Stimulated activated naive CD4-positive, alpha-beta T cell treated with Interleukin-2 at 50 U/mL for 16 hours (primary cell): ENCODE data around the gene TMEM52.
"Not testable (repeated sequence)": the region's sequence is repeated elsewhere in the genome, so short reads cannot be mapped to it uniquely, and the experiment has no call there.

Source experiments
- DNase-seq: peaks from one replicate; lab custom pipeline; 2025; lab: John Stamatoyannopoulos, UW

The TMEM52 gene

DNA sequence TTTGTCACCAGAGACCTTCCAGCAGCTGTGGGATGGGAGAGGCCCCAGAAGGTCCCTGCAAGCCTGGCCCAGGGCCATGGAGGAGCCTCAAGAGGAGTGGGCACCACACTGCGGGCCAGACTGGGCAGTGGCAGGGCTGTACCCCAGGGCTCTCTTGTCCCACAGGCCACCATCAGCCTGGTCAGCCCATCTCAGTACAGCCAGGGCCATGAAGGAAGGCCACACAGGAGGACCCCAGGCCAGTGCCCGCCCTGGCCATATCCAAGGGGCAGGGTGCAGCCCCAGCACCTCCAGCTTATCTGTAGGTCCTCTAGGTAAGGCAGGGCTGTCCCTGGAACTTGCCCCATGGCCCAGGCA lies 25.1 kb downstream of the TMEM52 start:
- DNase-seq: no peak

DNA sequence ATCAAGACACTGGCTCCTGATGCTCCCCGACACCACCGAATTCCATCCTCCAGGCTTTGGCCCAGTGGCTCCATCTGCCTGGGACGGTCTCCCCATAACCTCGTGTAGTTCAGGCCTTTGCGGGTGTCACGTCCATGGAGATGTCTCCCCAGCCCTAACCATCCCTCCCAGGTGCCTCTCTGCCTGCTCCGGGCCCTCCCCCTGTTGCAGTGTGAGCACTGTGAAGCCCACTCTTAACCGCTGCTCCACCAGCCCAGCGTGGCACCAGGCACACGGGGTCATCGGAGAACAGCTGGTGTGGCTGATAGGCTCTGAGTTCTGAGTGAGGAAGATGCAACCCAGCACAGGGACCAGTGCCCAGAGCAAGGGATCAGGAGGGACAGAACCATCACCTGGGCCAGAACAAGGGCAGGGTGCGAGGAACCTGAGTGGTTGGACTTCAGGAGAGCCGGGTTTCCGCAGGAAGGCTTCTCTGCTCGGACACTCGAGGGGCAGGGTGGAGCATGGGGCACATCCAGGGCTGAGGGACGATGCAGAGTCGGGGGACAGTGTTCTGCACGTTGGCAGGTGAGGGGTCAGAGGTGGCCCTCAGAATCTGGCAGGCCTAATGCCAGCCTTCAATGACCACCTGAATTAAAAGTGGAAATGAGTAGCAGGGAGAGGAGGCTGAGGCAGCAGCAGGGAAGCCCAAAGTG lies 25.6 kb downstream of the TMEM52 start:
- DNase-seq: no peak

DNA sequence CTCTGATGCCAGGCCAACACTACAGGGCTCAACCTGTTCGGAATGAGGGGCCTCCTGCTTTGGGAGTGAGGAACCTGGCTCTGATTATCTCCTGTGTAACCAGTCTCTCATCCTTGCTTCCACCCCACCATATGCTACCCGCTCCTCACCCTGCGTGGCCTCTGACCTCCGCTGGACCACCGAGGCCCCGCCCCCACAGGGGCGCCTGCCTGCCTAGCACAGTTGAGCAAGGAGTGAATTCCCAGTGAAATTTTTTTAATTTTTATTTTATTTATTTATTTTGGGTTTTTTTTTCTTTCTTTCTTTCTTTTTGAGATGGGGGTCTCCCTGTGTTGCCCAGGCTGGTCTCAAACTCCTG lies 26.3 kb downstream of the TMEM52 start:
- no peak for DNase-seq

DNA sequence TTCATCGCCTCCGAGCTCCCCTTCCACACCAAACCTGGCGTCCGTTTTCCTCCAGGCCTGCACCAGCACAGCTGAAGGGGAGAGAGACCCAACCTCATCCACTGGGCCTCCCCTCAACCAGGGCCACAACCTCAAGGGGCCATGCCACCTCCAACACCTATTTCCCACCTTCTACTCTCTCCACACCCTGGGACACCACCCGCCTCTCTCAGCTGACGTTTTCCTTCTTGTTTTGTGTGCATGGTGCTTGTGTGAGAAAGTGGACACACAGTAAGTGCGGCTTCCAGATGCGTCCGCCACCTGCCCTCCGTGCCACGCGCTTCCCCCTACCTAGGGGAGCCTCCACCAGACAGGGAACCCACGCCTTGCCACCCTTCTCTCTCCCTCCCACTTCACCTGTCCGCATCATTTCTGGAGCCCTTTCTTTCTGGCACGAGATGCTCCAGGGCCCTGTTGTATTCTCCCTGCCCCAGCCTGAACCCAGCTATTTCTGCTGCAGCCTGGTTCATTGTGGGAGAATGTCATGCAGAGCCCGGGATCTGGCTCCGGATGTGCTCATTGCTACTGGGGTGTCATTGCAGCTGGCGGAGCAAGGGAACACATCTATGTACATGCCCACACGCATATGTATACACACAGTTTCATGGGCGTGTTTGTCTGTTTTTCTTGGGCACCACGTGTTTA lies 26.9 kb downstream of the TMEM52 start:
- DNase-seq: no peak

DNA sequence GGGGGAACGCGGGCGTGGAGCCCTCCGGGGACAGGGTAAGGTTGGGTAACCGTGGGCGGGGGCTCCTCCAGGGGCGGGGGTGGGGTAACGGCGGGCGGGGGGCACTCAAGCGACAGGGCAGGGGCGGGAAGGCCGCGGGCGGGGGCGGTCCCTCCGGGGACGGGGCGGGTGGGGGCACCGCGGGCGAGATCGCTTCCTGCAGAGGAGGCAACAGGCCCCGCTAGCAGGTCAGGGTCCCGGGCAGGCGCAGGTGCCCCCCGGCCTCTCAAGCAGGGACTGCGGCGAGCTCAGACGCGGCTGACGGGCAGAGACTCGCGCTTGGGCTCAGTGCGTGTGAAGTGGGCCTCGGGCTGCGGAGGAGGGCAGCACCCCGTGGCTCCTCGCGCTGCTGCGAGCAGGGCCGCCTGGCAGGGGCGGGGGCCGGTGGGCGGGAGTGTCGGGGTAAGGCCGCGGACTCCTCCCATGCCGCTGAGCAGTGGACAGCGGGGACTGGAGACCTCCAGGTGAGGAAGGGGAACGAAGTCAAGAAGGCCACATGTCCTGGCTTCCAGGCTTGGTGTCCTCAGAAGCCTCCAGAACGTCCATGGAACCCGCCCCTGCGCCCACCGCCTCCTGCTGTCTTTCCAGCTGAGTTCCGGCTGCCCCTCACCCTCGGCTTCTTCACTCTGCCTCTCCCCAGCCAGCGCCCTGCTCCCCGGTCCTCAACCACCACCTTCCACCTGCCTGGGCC lies 27.6 kb downstream of the TMEM52 start:
- peak; percentile 77 for DNase-seq

DNA sequence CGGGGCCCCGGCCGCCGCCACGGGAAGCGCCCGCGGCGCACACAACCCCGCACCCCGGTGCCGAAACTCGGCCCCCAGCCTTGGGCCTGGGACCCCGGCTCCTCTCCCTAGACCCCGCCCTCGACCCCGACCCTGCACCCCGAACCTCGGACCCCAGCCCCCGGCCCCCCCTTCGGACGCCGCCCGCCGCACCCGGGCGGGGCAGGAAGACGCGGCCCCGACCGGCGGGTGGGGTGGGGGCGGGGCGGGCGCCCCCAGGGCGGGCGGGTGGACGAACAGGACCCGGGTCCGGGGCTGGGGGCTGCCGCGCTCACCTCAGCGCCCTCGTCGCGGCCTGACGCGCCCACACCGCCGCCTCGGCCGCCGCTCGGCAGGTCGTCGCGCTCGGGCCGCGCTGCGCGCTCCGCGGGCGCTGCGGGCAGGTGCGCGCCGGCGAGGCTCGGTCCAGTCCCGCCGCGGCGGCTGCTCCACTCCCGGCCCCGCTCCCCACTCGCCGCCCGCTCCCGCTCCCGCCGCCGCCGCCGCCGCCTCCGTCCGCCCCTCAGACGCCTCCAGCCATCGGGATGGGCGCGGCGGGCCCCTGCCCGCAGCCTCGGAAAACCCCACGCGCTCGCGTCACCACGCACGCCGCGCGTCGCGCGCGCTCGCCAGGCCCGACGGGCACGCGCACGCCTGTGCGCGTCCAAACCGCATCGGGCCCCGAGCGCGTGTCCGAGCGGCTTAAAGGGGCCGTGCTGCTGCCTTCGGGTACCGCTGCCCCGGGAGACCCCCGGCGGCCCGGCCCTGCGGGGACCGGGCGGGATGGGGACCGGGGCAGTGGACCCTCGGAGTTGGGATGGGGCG lies 28.4 kb downstream of the TMEM52 start, which contains the start of gene GNB1:
Gene GNB1, minus strand, starts transcription at position 582 of the 843 bp plus-strand sequence. CDS start 65,634 bp downstream, outside the sequence.
- peak; percentile 79 for DNase-seq

DNA sequence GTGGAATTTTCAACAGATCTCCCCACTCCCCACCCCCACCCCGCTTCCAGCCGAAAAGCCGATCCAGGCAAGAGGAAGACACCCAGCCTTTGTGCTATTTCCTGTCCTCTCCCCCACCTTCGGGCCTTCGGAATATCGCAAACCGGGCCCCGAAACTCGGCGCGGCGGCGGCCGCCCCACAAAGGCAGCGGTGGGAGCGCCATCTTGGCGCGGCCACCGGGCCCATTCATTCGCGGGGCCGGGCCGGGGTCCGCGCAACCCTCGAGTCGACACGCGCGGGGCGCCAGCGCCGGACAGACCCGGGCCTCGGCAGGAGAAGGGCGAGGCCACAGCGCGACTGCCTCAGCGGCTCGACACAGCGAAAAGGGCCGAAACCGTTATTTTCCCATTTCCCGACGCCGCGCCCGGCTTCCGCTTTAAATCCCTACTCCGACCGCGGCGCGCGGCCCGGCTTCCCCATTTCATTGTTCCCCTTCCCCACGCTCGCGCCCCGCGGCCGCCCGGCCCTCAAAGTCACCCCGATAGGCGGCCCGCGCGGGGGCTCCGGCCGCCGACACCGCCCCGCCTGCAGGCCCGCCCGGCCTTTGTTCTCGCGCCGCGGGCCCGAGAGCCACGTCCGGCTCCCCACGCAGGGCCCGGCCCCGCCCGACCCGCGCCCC lies 29.1 kb downstream of the TMEM52 start:
- peak; percentile 42 for DNase-seq

DNA sequence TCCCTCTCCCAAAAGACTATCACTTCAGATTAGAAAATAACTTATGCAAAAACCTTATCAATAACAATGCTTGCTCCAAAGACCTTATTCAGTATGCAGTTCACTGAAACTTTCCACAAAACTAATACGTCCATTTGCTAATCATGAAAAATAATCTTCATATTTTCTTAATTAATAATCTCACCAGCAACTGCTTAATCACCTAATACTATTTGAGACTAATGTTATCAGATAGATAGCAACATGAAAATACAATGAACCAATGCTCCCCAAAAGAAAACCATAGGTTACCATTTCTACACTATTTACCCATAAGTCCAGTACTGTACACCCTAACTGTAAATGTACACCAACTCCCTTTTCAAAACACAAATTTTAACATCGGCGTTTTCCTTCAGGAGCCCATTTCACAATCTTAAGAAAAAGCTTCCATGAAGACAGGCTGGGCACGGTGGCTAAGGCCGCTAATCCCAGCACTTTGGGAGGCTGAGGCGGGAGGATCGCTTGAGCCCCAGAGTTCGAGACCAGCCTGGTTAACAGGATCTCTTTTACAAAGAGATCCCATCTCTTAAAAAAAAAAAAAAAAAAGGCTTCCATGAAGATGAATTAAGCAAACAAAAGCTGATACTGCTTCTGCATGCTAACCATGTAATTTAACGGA lies 29.9 kb downstream of the TMEM52 start:
- no peak for DNase-seq

DNA sequence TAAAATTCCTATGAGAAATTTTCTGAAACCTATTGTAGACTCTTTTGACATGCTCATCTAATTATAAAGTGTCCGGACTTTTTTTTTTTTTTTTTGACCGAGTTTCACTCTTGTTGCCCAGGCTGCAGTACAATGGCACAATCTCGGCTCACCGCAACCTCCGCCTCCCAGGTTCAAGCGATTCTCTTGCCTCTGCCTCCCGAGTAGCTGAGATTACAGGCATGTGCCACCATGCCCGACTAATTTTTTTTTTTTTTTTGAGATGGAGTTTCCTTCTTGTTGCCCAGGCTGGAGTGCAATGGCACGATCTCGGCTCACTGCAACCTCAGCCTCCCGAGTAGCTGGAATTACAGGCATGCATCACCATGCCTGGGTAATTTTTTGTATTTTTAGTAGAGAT lies 35.2 kb downstream of the TMEM52 start:
- DNase-seq: not testable (repeated sequence)

DNA sequence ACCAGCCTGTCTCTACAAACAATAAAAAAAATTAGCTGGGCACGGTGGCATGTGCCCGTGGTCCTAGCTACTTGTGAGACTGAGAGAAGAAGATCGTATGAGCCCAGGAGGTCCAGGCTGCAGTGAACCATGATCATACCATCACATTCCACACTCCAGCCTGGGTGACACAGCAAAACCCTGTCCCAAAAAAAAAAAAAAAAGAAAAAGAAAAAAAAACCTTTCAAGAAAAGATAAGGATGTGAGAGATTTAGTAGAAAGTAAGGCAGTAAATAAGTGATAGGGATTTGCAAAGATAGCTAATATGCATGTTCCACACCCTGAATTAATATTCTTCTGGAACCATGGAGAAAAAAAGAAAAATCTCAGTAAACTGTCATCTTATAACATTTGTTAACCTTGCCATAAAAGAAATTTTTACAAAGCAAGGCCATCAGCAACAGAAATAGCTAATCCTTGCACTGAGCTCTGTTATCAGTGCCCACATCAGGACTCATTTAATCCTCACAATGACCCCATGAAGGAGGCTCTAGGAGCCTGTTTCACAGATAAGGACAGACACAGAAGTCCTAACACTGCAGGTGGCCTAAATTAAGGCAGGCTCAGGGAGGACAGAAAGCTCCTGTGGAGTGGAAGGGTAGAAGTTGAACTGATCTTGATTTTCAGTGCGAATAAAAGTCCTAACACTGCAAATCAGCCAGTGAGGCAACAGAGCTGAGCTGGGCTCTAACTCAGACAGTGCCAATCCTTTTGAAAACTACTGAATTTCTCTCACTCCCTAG lies 35.8 kb downstream of the TMEM52 start:
- no peak for DNase-seq

DNA sequence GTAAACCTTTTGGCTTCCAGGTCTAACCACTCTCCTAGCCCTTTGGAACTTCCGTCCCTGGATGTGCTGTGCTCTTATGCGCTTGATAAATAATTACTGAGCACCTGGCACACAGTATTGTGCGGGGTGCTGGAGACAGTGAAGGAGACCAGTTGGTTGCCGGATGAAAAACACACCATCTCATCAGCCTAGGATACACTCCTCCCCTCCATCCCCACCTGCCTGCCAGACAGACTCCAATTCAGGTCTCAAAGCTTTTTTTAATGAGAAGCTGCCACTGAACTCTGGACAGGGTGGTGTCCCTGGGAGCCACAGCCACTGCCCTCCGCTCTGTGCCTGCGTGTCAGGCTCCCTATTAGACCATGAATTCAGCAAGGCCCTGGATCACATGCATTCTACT lies 37.4 kb downstream of the TMEM52 start:
- no peak for DNase-seq

DNA sequence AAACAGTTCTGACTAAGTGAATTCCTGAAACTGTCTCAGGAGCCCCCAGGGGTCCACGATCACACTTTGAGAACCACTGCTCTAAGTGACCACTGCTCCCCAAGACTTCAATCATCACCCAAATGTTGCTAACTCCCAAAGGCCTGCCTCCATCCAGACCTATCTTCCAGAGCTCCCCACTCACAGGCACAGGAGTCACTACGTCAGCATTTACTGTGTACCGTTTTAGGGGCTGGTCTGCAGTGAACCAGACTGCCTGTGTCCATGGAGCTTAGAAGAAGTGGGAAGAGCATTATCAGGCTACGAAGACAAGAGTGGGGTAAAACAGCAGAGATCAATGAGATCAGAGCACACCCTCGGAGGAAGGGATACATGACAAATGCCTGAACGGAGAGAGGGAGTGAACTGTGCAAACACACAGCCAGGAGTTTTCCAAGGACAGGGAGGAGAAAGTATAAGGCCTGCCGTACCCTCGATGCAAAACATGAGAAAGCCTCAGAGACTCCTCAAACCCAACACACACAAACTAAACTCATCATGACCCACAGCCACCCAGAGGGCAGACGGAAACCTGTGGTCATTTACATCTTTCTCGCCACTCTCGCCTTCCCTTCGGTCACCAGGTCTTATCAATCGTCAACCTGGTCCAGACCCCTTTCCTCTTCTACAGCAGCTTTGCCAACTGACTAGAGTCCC lies 38.3 kb downstream of the TMEM52 start:
- DNase-seq: no peak

DNA sequence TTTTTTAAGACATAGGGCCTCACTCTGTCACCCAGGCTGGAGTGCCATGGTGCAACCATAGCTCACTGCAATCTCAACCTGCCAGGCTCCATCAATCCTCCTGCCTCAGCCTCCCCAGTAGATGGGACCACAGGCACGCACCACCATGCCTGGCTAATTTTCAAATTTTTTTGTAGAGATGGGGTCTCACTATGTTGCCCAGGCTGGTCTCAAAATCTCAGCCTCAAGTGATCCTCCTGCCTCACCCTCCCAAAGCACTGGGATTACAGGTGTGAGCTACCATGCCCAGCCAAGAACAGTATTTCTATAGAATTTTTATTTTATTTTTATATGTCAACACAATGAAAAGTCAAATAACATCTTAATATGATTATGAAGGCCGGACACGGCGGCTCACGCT lies 39.1 kb downstream of the TMEM52 start:
- no peak for DNase-seq

DNA sequence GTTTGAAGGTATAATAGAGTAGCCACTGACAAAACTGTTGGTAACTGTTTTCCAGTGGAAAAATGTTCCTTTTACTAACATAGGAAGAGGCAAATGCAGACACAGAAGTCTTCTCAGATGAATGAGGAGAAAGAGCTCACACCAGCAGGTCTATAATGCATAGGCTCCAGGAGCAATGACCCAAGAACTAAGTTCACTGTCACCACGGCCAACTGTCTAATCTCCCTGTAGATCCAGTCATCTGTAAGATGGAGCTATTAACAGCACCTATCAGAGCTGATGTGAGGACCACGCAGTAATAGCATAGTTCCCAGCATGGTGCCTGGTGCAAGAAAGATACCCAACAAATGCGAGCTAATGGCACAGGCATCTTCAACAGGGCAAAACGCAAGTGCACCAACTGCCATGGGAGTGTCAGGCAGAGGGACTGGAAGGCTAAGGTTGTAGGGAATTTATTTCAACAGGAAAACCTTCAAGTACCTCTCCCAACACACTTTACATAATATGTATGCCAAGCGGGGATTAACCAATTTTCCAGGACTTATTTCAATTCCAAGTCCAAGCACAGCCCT lies 41.1 kb downstream of the TMEM52 start:
- DNase-seq: no peak

DNA sequence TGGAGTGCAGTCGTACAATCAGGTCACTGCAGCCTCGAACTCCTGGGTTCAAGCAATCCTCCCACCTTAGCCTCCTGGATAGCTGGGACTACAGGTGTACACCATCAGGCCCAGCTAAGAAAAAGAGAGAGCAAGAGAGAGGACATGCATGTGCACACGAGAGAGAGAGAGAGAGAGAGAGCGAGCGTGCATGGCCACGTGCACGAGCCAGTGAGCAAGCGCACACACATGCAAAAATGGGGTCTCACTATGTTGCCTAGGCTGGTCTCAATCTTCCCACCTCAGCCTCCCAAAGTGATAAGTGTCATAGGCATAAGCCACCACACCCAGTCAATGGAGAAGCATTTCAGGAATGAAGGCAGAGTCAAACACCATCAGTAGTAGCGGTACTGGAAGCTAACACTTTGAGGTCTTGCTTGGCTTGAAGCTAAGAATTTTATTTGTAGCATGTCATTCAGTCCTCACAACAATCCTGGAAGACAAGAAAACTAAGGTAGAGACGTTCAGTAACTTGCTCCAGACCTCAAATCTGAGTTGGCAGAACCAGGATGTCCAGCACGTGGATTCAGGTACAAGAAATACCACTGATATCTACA lies 42.6 kb downstream of the TMEM52 start:
- no peak for DNase-seq

DNA sequence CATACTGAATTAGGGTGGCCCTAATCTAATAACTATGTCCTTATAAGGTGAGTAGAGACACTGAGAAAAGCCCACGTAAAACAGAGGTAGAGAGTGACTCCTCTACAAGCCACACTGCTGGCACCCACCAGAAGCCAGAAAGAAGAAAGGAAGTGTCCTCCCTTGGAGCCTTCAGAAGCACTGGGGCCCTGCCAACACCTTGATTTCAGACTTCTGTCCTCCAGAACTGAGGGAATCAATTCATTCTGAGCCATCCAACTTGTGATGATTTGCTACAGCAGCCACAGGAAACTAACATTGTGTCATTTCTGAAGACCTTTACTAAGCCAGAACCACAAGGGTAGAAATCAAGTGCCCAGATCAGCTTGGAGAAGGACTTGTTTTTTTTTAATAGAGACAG lies 43.1 kb downstream of the TMEM52 start:
- DNase-seq: no peak

DNA sequence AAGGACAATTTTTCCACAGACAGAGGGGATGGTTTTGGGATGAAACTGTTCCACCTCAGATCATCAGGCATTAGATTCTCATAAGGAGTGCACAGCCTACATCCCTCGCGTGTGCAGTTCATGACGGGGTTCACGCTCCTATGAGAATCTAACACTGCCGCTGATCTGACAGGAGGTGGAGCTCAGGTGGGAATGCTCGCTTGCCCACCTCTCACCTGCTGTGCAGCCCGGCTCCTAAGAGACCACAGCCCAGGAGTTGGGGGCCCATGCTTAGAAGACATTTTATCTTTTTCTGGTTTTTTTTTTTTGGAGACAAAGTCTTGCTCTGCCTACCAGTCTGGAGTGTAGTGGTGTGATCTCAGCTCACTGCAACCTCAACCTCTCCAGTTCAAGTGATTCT lies 44.2 kb downstream of the TMEM52 start:
- DNase-seq: no peak

DNA sequence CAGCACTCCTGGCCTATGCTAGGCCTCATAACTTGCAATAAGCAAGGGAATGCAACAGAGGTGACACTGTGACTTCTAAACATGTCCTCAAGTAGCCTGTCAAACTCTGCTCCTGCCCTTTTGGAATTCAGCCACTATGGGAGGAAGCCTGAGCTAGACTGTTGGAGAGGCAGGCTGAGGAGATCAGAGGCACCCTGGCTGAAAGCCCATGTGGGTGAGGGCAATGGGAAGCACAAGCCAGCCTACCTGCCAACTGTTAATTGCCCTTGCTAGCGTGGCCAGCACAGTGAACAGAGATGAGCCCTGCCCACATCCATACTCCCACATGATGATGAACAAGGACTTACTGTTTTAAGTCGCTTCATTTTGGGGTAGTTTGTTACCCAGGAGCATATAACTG lies 45.9 kb downstream of the TMEM52 start:
- DNase-seq: no peak
